Activated CD4-positive, CD25-positive, alpha-beta regulatory T cell treated with anti-CD3 and anti-CD28 coated beads, Interleukin-2, amount 50 U/mL, for 24 hours (primary cell): Measurements from ENCODE around the gene ITPR1.
A peak's percentile ranks its signal among the peaks of the same experiment; 100 is the strongest.

Source experiments
- ATAC-seq, 2 donors: fragments of 150-1000 bp; cut with Tn5 transposase; one replicate each; pipeline ENCODE4 v1.10.0; 2021; ENCODE audit warnings: mild to moderate bottlenecking in 1 of 2, moderate library complexity in 1 of 2

The ITPR1 gene

DNA sequence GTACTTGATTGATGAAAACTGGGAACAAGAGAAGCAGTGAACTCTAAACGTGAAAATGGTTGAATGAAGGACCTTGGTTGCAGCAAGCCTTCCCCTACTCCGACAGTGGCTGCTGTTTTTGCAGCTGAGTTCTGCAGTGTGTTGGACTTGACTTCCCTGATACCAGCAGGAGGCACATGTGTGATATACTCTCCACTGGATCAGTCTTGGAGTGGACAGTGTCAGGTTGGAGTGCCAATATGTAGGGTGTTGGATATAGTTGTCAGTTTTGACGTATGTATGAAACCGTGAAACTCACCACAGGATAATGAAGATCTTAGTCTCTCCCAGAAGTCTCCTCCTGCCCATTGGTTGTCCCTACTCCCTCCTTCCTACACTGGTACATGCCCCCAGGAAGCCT is 106.5 kb downstream of the ITPR1 start:
- no peak for ATAC-seq

DNA sequence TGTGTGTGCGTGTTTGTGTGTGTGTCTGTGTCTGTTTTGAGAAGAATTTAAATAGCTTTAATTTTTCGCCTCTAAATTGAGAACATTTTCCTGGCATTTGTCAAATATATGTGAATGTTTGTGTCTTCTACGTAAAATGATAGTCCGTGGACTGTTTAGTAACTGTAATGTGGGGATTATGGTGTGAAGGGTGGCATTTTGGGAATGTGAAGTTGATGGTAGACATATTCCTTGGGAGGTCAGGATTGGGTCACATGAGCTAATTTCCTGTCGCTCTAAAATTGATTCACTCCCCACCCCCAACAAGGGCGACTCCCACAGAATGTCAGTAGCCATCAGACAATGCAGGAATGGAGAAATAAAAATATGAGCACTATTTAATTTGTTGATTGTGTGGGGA is 107.3 kb downstream of the ITPR1 start:
- no peak for ATAC-seq

DNA sequence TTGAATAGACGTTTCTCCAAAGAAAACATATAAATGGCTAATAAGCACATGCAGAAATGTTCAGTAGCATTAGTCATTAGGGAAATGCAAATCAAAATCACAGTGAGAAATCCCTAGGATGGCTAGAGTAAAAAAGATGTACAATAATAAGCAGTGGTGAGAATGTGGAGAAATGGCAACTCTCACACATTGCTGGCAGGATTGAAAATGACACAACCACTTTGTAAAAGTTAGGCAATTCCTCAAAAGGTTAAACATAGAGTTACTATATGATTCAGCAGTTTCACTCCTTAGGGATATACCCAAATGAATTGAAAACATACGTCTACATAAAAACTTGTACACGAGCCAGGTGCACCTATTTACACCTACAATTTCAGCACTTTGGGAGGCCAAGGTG is 108.7 kb downstream of the ITPR1 start:
- ATAC-seq = peak in 1 of 2 donors; percentile 51

DNA sequence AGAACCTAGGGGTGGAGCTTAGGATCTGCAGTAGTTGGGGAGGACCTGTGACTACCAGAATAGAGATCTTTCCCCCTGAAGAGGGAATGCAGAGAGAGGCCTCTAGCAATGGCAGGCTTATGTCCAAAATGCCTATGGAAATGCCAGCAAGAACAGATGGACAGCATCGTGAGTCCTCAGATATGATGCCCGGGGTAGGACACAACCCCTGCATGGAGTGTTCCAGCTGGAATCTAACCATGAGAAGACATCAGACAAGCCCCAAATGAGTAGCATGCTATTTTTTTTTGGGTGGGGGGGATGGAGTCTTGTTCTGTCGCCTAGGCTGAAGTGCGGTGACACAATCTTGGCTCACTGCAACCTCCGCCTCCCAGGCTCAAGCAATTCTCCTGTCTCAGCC is 111.5 kb downstream of the ITPR1 start:
- ATAC-seq = no peak

DNA sequence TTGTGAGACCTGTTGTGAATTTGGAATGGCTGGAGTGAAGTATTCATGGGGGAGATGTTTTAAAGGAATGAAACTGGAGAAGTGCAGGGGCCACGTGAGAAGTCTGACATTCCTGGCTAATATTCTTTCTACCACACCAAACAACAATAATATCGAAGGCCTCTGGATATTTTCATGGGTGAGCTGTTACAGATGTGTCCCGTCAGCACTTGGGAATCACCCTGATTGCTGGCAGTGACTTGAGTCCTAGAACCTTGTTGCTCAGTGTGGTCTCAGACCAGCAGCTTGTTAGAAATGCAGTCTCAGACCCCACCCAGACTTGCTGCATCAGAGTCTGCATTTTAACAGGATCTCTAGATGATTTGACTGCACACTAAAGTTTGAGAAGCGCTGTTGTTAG is 113.8 kb downstream of the ITPR1 start:
- no peak for ATAC-seq

DNA sequence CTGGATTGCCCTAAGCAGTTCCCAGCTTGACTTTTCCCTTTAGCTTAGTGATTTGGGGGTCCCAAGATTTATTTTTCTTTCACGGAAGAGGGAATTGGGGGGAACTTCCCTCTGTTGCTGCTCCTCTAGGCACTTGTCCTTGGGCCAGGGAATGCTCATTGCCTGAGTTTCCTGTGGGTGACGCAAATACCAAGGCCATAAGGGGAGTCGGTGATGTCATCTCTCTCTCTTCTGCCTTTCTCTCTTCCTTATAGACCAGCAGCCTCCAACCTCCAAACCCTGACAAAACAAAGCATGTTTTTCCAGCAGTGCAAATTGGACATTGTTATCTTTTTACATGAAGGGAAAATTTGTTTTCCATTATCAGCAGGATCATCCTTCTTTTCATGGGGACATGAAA is 120.2 kb downstream of the ITPR1 start:
- no peak for ATAC-seq

DNA sequence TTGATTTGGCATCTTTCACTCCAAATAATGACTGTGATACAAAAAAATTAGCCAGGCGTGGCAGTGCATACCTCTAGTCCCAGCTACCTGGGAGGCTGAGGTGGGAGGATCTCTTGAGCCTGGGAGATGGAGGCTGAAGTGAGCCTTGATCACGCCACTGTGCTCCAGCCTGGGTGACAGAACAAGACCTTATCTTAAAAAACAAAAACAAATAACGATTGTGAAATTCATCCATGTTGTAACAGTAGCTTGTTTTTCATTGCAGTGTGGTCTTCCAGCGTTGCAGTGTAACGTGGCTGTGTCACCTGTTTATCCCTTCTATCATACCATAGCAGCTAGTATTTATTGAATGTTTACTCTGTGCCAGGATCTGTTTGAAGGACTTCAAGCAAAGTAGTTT is 120.9 kb downstream of the ITPR1 start:
- ATAC-seq = no peak

DNA sequence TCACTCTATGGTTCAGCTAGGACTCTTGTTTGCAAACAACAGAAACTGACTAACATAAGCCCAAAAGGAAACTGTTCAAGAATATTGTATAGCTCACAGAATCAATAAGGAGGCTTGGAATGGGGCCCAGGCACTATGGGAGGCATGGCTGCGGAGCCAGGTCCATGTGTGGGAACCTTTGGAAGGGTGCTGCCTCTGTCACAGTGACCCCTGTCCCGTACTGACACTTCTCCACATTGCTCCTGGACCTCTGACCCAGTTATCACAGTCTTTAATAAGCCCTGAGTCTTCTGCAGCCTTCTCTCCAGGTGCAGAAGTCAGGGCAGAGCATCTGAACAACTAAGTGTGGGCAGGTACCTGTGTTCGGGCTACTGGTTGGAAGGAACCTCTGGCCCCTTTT is 121.8 kb downstream of the ITPR1 start:
- no peak for ATAC-seq

DNA sequence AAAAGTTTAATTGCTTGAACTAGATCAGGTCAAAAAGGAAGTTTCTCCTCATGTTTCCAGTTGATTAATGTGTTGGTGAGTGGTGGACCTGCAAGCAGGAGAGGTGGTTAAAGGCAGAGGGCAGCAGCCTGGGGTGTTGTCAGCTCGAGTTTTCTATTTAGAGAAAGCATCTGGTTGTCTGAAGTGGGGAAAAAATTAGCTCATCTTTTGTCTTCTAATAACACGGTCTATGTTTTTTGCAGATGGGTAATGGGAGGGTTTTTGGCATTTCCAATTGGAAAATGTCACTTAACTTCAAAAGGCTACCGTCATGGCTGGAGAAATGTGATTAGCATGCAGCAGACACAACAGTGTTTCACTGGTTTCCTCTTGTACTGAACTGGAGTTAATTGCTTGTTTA is 122.6 kb downstream of the ITPR1 start:
- ATAC-seq = no peak

DNA sequence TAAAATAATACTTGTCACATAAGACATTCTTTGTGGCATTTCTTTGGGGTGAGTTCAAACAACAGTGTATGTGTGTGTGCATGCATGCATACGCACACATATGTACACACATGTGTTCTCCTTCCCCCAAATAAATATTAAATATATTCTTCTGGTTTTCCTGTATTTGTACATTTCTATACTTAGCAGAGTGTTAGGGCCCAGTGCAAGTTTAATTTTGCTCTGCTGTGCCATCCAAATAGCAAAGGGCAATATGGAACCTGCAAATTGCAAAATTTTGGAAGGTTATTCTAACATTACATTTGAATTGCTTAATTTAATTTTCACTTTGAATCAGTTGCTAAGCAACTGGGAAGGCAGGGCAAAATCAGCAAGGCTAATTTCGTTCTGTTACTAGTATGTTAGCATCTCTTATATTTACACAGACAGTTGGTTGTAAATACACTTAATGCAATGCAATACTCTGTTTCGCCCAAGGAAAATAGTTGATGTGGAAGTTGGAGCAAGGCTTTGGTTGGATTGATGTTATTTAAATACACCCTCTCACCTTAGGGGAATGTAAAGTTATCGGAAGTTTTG is 130.4 kb downstream of the ITPR1 start:
- no peak for ATAC-seq

DNA sequence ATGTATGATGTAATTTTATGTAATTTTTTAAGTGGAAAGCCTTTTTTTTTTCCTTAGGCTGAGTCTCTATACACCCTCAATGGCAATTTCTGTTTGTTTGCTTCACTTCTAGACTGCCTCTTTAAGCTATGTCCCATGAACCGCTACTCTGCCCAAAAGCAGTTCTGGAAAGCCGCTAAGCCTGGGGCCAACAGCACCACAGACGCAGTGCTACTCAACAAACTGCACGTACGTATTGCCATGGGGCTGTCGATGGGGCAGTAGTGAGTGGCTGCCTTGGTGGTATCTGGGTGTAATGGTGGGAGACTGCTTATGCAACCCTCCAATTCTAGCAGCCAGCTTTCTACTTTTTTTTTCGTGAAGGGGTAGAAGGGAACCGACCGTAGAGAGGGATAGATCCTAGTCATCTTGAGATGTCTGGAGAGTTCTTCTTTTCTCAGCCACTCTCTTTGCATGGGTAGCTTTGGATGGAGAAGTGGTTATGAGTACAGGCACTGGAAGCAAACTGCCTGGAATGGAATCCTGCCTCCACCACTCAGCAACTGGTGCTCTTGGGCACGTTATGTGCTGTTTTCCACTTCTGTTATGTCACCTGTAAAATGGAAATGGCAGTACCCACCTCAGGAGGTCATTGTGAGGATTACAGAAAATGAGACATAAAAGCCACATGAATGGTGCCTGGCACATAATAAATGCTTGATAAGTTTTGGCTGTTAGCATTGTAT is 134.7 kb downstream of the ITPR1 start:
- no peak for ATAC-seq

DNA sequence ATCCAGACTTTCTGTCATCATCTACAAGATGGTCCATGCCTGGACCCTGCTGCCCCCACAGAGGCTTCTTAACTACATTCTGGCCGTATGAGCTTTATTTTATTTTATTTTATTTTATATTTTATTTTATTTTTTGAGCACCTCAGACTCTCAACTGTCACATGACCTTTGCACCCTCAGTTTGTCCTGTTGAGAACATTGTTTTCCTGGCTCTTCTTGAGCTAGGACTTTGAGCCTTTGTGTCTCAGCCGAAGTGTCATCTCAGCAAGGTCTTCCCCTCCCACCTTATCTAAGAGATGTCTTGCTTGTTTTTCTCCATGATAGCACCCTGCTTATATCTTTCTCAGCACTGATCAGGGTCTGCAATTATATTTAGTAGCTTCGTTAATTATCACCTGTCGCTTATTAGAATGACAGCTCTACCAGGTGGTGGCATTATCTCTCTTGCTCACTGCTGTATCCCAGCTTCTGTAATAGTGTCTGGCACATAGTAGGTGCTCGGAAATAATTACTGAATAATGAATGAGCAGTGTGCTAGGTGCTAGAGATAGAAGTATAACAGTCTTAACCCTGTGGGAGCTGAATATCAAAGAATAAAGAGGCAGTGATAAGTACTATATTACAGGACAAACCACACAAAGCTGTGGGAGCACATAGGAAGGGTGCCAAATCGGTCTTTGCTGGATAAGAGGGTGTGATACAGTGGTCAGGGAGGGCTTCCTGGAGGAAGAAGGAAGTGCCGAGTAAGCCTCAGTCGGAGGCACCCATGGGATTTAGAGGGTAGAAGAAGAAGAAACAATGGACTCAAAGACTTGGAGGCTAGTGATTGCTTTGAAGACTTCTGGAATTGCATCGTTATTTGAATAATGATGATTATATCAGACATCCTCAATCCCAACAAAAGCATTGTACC is 136.2 kb downstream of the ITPR1 start:
- ATAC-seq = no peak

DNA sequence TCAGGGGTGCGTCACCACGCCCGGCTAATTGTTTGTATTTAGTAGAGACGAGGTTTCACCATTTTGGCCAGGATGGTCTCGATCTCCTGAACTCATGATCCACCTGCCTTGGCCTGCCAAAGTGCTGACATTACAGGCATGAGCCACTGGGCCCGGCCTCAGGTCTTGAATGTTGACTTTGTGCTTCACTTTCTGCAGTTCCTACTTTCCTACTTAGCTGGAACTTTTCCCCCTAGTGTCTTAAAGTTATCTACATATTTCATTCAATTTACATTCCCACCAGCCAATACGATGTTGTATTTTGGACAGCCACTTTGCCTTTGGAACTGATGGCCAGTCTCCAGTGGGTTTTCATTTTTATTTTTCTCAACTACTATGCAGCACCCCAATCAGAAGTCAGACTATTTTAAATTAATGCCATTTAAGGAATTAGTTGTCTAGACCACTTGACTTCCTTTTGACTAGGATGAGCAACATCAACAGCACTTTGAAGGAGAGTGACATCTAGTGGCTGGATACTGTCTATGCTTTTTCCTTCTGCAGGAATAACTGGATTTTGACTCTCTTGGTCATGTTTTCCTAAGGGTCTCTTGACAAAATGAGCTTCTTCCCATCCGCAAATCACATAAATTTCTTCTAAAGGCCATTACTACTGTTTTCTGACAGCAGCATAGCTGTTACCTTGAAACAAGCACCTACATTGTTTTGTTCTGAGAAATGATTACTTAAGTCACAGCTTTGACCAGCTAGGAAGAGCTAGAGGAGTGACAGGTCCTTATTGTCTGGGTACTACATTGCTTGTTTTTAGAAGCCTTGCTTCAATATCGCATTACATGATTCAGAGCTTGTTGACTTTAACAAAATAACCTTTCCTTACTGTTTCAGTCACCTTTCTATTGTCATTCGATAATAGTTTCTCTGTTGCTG is 140.2 kb downstream of the ITPR1 start:
- ATAC-seq = peak in 1 of 2 donors; percentile 55

DNA sequence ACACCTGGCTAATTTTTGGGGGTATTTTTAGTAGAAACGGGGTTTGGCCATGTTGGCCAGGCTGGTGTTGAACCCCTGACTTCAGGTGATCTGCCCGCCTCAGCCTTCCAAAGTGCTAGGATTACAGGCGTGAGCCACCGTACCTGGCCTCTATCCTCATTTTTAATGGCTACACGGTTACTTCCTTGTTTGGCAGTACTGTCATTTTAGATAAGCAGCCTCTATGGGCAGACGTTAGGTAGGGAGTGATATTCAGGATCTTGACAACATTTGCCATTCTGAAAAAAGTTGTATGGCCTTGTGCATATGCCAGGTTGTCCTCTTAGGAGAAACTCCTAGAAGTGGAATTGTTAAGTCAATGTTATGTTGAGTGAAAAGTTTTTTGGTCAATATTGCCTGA is 141.7 kb downstream of the ITPR1 start:
- ATAC-seq = no peak

DNA sequence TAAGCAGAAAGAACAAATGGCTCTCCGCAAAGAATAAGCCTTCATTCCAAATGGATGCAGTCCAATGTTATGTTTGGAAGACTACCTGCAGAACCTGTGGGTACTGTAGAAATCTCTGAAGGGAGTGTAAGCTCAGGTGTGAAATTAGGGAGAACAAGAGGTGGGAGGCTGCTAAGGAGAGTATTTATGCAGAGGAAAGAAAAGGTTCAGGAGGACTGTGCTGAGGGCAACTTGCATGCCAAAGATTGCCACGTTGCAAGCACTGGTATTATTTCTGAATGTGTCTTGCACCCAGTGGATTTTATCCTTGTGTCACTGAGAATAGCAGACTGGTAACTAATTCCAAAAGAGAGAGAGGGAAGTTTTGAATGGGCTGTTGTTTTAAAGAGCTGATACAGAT is 144.1 kb downstream of the ITPR1 start:
- ATAC-seq = no peak

DNA sequence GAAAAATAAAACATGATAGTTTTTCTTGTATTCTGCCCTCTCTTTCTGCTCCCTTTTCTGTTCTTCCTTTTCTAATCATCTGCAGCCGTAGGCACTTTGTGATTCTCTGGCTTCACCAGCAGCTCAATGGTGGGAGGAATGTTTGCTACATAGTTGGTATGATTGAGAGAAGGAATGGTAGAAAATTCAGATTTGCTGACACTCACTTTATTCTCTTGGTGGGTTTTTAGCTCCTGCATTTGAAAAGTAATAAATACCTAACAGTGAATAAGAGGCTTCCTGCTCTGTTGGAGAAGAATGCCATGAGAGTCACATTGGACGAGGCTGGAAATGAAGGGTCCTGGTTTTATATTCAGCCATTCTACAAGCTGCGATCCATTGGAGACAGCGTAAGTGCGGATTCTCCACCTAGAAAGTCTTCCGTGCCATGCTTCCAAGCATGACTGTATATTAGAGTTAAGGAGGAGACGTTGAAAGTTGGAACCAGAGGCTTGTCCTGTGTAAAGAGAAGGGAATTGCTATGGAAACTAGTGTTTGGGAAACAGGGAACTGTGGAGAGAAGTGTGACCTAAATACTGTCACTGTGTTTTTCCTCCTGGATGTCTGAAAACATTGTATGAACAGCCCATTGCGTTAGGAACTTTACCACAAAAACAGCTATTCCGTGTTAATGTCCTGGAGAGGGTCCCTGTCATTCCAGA is 148.9 kb downstream of the ITPR1 start:
- ATAC-seq = no peak

DNA sequence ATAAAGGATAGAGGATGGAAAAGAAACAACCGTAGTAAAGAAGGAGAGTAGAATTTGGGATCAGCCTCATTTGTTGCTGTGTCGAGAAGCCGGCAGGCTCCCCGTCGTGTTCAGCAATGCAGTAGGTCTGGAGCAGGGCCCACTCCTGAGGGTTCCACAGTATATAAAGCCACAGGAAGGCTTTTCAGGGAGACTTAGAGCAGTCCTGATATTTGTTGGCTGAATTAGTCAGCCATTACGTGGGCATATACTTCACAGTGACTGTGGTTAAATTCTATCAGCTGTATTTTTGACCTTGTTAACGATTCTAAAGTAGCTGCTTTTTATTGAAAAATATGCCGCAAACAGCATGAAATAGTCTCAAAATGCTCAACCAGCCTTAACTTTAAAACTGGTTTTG is 149.5 kb downstream of the ITPR1 start:
- ATAC-seq = no peak

DNA sequence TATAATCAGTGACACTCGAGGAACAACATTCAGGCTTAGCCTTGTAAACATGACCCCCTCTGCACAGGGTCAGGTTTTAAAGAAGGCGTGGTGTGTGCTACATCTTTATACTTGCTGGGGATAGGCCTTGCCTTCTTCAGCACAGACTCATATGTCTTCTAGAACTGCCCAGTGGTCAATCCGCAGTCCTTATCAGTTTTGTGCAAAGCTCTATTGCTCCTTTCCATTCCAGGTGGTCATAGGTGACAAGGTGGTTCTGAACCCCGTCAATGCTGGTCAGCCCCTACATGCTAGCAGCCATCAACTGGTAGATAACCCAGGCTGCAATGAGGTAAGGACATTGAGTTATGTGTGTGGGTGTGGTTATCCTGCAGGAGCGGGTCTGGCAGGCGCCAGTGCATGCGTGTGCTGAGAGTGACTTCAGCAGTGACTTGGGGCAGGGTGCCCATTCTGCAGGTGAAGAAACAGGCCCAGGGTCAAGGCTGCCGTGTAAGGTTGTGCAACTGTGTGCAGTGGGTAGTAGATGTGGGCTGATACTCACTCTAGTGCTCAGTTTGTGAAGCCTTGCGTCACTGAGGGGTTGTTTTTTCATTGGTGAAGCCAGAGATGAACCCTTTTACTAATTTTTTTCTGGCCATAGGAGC is 150.9 kb downstream of the ITPR1 start:
- ATAC-seq = no peak

DNA sequence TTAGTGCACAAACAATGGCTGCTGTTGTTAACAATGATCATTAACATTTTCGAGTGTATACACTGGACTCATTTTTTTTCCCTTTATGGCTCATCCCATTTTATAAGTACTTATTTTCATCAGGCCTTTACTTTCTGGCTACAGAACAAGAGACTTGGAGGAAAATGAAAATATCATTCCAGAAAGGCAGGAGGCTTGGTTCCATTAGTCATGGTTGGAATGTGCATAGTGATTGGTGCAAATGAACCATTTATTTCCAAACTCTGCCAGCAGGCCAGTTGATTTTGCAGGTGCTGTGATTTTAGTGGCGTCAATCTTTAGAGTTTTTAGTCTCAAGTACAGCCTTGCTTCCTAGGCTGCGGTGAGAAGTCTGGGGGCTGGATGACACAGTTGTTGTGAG is 151.8 kb downstream of the ITPR1 start:
- no peak for ATAC-seq

DNA sequence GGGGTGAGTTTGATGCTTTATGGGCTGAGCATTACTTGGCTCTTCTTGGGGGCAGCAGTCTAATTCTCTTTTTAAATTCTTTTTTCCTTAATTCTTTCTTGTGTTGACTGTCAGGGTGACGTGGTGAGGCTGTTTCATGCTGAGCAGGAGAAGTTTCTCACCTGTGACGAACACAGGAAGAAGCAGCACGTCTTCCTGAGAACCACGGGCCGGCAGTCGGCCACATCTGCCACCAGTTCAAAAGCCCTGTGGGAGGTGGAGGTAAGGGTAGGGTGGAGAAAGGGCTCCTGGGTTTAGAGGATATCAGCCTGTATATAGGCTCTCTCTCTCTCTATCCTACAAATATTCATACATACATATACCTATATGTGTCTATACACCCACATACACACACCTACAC is 152.3 kb downstream of the ITPR1 start:
- no peak for ATAC-seq

DNA sequence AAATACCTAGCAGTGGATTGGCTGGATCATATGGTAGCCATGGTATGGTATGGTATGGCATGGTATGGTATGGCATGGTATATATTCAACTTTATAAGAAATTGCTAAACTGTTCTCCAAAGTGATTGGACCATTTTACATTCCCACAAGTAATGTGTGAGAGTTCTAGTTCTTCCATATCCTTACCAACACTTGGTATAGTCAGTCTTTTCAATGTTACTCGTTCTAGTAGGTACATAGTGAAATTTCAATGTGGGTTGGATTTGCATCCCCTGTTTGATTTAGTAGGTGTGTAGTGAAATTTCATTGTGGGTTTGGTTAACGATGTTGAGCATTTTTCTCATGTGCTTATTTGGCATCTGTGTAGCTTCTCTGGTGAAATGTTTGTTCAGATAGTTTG is 154.3 kb downstream of the ITPR1 start:
- ATAC-seq = no peak
